GM12875 (cell line): Measurements from ENCODE around the gene MTG2.

Source experiments
- H3K4me3 ChIP-seq: one replicate; pipeline ENCODE4 v1.5.1; 2011; ENCODE audit warnings: low read depth, low read length, control low read depth
- CTCF ChIP-seq: IDR thresholded peaks from 2 replicates; pipeline ENCODE4 v1.5.1; 2011; ENCODE audit warnings: low read depth, mild to moderate bottlenecking, control low read depth, inconsistent platforms, low read length, moderate library complexity, borderline replicate concordance; ENCODE audit not compliant: insufficient read depth

Gene MTG2

GRCh38 chr20:62201173-62202082 is 18.6 kb downstream of the MTG2 start:
- no peak overlapping the region for H3K4me3 ChIP-seq
- no peak for TF ChIP-seq CTCF

- no peak overlapping the region for H3K4me3 ChIP-seq
- TF ChIP-seq CTCF: no peak
These were observed 19.2 kb downstream of the MTG2 start for GRCh38 chr20:62202083-62202395.

DNA sequence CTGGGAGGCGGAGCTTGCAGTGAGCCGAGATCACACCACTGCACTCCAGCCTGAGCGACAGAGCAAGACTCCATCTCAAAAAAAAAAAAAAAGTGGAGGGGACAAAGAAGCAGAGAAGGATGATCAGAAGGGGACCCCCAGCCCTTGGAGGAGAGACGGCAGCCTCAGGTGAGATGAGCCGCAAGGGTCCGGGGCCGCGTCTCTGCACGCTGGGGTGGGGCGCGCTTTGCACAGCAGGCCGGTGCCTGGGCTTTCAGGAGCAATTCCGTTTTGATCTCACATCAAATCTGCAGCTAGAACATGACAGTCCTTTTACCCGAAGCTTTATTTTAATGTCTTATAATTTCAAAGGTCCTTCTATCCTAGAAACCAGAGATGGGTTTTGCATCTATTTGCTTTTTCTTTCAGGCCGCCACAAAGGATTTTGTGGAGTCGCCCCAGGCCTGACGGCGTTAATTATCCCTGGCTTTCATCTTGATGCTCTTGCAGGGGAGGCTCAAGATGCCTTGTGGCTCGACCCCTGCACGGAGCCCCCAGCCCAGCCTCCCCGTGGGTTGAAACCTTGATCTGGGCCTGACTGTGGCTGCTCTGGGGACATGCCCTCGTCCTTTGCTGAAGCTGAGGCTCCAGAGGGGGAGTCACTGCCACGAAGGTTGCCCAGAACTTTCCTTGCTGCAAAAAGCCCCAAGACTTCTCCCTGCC is 20.0 kb downstream of the MTG2 start:
- H3K4me3 ChIP-seq: no peak overlapping the region
- TF ChIP-seq CTCF: no peak

DNA sequence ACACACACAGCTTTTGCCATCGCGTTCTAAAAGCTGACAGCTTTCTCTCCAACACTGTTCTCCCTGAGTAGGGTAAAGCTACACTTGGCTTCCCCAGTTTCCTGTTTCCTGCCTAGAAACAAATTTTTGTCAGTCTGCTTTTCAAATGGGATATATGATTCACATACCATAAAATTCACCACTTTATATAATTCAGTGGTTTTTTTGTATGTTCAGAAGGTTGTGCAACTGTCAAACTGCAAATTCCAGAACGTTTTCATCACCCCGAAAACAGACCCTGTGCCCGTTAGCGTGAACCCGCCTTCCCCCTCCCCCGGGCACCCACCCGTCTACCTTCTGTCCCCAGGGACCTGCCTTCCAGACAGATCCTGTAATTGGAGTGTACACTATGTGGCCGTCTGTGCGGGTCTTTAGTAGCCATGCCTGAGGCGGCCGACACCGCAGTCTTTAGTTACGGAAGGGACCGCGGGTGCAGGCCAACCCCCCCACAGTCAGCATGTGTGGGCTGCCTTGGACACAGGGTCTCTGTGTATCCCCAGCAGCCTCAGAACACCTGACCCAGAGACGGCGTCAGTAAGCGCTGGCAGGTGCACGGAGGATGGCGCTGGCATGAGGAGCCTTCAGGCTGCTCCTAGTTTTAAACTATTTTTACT is 20.7 kb downstream of the MTG2 start:
- no peak for TF ChIP-seq CTCF
- H3K4me3 ChIP-seq: no peak overlapping the region

GRCh38 chr20:62205618-62206387 is 23.0 kb downstream of the MTG2 start:
- H3K4me3 ChIP-seq: no peak overlapping the region
- TF ChIP-seq CTCF: no peak

DNA sequence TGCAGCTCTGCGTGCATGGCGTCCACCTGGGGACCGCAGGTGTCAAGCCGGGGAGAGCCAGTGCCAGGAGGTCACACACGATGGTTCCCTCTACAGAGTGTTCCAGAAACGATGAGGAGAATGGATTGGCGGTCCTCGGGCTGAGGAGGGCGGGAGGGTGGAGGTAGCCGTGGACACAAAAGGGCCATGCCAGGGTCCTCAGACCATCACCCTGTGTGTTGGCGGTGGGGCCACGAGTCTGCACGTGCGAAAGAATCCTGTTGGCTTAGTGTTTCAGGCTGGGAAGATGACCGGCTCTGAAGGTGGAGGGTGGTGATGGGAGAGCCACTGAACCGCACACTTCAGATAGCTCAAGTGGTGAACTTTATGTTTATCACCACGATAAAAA is 23.6 kb downstream of the MTG2 start:
- TF ChIP-seq CTCF: no peak
- no peak overlapping the region for H3K4me3 ChIP-seq
